ENCODE results near the gene GRM7.
A peak's percentile ranks its signal among the peaks of the same experiment; 100 is the strongest.

Gene GRM7

GRCh38 chr3:7678521-7678920 is 817.6 kb downstream of the GRM7 start:
- no peak for DNase-seq

DNA sequence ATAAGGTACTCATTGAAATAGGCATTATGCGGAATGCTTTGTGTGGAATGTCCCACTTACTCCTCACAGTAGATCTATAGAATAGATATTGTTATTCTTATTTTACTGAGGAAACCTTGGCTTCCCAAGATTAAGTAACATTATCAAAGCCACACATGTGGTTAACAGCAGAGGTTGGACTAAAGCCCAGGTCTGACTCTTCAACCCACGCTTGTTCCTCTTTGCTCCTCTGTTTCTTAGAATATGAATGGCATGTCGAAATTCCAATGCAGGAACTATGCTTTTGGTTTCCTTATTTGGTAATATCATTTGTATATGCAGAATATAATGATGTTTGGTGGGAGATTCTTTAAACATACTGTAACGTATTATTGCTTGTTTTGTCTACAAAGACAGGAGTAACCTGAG is 821.9 kb downstream of the GRM7 start:
- DNase-seq, result peak; percentile 84 to 96 (median 90)

GRCh38 chr3:7683426-7683825 is 822.5 kb downstream of the GRM7 start:
- no peak for DNase-seq

- DNase-seq, result peak in 3 of 4 experiments; percentile 6 to 57 (median 32)
Observed at GRCh38 chr3:7684182-7684715, 823.3 kb downstream of the GRM7 start.

DNA sequence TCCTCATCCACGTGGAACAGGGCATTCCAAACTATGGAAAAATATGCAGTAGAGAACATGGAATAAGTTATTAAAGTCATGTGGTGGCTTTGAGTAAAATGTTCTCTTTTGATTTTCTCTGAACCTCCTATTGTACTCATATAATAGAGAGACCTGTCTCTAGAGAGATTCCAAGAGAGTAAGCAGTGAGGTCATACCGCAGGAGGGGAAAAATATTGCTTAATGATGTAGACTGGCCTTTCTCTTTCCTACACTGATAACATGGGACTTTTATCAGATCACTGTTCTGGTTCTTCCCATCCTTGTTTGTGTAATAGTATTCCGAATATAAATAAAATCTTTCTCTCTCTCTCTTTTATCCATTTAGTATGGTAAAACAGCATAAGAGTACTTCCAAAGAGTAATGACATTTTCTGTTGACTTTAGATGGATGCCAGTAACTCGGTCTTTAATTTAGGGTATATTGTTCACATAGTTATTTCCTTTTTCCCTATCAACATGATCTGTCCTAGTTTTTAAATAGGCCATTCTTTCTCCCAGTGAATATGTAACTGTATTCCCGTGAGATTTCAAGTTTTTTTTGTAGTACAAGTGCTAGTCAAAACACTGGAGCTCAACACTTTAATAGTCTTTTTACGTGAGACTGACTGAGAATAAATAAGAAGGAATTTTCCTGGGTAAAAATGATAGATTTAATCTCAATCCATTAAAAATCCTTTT is 826.7 kb downstream of the GRM7 start:
- no peak for DNase-seq

DNA sequence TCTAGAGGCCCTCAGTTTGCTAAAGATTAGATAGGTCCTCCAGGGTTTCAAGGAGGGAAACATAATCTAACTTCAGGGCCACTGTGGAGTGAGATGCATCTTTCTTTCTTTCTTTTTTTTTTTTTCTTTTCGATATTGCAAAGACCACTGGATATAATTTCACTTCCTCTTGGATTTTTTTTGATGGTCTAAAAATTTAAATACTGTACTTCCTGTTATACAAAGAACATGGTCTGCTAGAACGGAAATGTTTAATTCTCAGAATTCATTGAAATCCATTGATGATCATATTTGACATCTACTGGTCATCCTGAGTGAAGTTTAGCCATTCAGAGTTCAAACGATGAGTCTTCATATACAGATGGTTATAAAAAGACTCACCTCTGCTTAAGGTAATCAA is 832.0 kb downstream of the GRM7 start:
- peak in 2 of 4 experiments; percentile 27 to 30 for DNase-seq

DNA sequence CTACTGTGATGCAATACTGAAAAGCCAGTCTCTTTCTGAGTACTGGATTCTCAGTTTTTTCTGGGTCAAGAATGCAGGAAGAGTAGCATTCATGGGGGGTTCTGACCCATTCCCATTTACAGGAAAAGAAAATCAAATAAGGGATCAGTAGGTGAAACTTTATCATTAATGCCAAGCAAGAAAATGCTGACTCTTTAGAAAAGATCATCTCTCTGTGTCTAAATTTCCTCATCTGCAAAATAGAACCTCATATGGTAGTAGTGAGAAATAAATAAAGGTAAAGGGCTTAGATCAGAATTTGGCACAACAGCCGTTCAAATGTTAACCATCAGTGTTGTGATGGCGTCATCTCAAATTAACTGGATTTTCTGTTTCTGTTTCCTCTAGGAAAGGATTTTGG is 833.1 kb downstream of the GRM7 start:
- no peak for DNase-seq

DNA sequence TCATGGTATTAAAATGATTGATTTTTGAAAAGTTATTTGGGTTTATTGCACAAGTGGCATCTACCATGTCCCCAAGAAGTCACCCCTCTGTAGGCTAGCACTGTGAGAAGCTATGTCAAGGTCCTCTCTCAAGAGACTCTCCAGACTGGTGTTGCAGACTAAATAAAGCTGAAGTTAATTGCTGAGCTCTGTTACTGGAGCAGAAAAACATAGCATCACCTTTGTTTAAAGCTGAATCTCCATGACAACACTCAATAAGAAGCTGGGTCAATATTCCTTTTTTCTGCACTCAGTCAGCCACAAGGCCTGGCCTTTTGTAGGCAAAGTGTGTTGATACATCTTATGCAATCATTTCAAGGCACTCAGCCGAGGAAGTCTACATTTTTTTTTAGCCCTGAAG is 834.1 kb downstream of the GRM7 start:
- peak in 3 of 4 experiments; percentile 4 to 36 (median 27) for DNase-seq

DNA sequence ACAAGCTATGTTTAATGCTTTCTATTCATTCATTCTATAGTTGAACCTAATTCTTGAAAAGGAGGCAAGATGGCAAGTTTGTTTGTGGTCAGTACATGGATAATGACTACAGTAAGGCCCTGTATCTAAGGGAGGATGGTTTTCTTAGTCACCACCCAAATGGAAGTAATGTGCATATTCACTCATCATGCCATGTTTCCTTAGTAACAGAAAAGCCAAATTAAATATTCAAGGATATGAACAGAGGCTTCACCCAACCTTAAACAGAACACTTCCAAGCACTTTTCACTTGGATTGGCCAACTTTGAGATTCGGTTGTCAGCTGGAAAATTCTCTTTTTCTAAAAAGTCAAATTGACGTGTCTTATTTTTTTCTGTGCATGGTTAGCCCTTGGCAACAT is 835.4 kb downstream of the GRM7 start:
- no peak for DNase-seq

- no peak for DNase-seq
Observed at GRCh38 chr3:7697548-7697947, 836.6 kb downstream of the GRM7 start.

DNA sequence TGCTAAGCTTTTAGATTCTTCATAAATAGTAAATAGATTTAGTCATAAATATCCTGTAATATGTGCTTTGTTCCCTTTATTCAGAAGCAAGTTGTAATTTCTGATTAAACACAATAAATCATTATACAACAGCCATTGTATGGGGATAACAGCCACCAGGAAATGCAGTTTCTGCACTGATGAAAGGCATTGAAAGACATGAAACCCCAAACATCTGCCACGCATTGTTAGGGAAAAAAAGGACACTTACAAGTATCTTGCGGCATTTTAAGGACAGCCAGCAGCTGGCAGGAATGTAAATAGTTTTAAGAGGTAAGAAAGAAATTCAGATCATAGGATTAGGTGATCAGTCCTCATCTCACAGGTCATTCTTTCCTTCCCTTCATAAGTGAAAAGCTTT is 839.6 kb downstream of the GRM7 start:
- DNase-seq, result no peak

GRCh38 chr3:7700977-7701376 is 840.1 kb downstream of the GRM7 start:
- no peak for DNase-seq

DNA sequence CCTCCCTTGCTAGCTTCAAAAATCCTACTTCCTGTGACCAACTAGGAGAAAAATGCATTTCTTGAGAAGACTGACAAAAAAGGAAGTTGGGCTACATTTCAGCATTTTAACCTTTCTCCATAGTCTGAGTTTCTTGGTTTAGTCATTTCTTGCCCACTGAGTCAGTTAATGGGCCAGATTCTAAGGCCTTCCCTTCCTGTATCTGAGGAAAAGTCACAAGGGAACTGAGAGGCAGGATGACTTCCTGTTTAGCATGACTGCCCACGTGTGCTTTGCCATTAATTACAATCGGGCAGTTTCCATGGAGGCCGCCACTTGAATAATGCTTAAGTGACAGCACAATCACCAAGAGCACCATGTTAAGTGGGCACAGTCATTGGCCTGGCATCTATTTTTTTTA is 846.3 kb downstream of the GRM7 start:
- peak; percentile 80 to 95 (median 86) for DNase-seq

GRCh38 chr3:7709376-7710082 is 848.6 kb downstream of the GRM7 start:
- DNase-seq, result peak; percentile 42 to 80 (median 72)

DNA sequence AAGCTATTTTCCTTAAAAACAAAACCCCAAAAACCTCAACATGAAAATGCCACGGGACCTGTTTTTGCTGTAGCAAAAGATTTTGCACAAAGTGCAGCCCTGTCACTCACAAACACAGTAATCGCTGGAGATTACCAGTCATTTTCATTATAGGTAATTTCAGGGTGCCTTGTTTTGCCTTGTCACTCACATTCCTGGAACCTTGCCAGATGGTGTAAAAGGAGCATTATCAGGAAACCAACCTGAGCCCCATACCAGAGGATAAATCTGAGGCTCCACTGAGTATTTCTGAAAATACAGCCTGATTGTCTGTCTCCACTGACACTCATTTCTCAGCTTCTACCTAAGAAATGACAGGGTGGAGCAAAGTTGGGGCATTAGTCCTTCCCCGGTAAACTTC is 849.4 kb downstream of the GRM7 start:
- DNase-seq, result no peak

DNA sequence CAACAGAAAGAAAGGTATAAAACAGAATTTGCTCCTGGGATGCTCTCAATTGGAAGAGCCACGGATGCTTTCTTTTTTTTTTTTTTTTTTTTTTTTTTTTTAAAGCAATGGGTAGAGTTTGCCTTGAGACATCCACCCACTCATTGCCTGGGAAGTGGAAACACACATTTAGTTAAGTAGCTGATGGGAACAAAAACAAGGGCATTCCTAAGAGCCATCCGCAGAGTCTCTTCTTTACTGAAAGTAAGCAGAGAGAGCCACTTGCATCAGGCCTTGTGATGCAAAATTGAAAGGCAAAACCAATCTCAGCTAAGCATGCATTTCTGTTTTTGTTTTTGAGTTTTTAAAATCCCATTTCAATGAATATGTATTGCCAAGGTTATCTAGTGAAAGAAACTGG is 852.8 kb downstream of the GRM7 start:
- peak in 1 of 4 experiments; percentile 20 for DNase-seq

GRCh38 chr3:7720649-7721297 is 859.9 kb downstream of the GRM7 start:
- DNase-seq, result no peak

- DNase-seq, result no peak
Observed at GRCh38 chr3:7721869-7722268, 861.0 kb downstream of the GRM7 start.

- no peak for DNase-seq
Observed at GRCh38 chr3:7728566-7729519, 867.9 kb downstream of the GRM7 start.

- no peak for DNase-seq
Observed at GRCh38 chr3:7733933-7734332, 873.0 kb downstream of the GRM7 start.

DNA sequence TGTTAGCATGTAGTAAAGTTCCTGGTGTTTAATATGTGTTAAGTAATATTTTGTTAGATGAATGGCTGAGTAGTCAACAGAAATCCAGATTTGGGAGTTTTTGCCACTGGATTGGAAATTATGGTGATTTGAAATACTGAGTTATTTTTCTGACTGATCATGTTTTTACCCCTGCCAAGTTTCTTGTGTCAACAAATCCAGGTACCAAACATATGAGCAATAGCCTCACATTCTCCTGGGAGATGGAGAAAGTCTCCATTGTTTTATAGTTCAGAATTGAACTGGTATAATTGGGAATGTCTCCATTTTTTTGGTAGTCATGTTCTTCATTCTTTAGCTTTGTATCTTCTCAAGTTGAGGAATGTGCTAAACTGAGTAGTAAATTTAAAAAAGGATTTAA is 873.5 kb downstream of the GRM7 start:
- no peak for DNase-seq

DNA sequence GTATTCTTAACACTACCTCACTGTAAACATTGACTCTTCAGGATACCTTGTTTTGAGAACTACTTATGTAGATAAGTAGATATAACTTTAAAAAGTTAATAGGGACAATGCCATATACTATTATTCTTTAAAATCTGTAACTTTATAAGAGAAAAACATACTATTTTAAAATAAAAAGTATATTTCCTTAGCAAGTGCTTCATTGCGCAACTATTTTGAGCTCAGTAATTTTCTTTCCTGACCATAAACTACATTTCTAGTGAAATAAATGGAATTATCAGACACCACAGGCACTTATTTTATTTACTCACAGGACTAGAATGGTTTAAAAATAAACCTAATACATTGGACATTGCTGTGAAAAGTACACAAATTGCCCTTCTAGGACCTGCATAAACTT is 876.3 kb downstream of the GRM7 start:
- DNase-seq, result no peak
